Effector memory CD8-positive, alpha-beta T cell (primary cell): ENCODE data around the gene SETD3.

Experiments
- ATAC-seq: fragments of 150-1000 bp; cut with Tn5 transposase; replicated peaks from 2 replicates; pipeline ENCODE4 v1.10.0; 2021; ENCODE audit warnings: mild to moderate bottlenecking, moderate library complexity
- DNase-seq, 3 experiments: peaks; one replicate each; pipeline ENCODE4 v3.0.0; 2021
- H3K27ac Mint-ChIP-seq, 2 donors: one replicate each; pipeline ENCODE4 v1.8.0; 2022; ENCODE audit warnings: mild to moderate bottlenecking in 2 of 2, mixed read lengths in 2 of 2, moderate library complexity in 2 of 2
- H3K27me3 Mint-ChIP-seq, 2 donors: one replicate each; pipeline ENCODE4 v1.8.0; 2022; ENCODE audit warnings: mixed read lengths in 2 of 2
- H3K36me3 Mint-ChIP-seq: one replicate; pipeline ENCODE4 v1.8.0; 2022; ENCODE audit warnings: mild to moderate bottlenecking, moderate library complexity, mixed read lengths; ENCODE audit not compliant: insufficient read depth
- H3K4me1 Mint-ChIP-seq, 2 donors: one replicate each; pipeline ENCODE4 v1.8.0; 2022; ENCODE audit warnings: low read depth in 2 of 2, mixed read lengths in 2 of 2
- H3K4me3 Mint-ChIP-seq, 2 donors: one replicate each; pipeline ENCODE4 v1.8.0; 2022; ENCODE audit warnings: mild to moderate bottlenecking in 2 of 2, mixed read lengths in 2 of 2, moderate library complexity in 2 of 2
- H3K9me3 Mint-ChIP-seq, 2 donors: one replicate each; pipeline ENCODE4 v1.8.0; 2022; ENCODE audit warnings: mixed read lengths in 2 of 2

The SETD3 gene

GRCh38 chr14:99521176-99522024 is 40.7 kb upstream of the SETD3 start:
- DNase-seq (no peak), ATAC-seq (no peak)
- Mint-ChIP-seq H3K4me1 (peaks cover 6 to 12% of the 10 kb centered on the region in 2 donors), H3K9me3 (no peaks in the 10 kb centered on the region), H3K36me3 (peaks cover 12% of the 10 kb centered on the region), H3K27ac (no peak overlapping the region), H3K4me3 (no peak overlapping the region), H3K27me3 (no peaks in the 10 kb centered on the region)

GRCh38 chr14:99520571-99521081 is 40.0 kb upstream of the SETD3 start:
- H3K27ac Mint-ChIP-seq, result no peak overlapping the region

GRCh38 chr14:99519931-99520421 is 39.3 kb upstream of the SETD3 start:
- Mint-ChIP-seq H3K27ac (no peak overlapping the region), H3K36me3 (peaks cover 25% of the 10 kb centered on the region), H3K4me1 (peaks cover under 1 to 4% of the 10 kb centered on the region in 2 donors), H3K4me3 (no peak overlapping the region), H3K27me3 (no peaks in the 10 kb centered on the region), H3K9me3 (no peaks in the 10 kb centered on the region)
- ATAC-seq, result no peak
- DNase-seq, result no peak

More at GRCh38 chr14:99520571-99521081, 40.0 kb upstream of the SETD3 start:
- DNase-seq, result no peak
- peaks cover 6 to 9% of the 10 kb centered on the region in 2 donors for H3K4me1 Mint-ChIP-seq
- no peaks in the 10 kb centered on the region for H3K9me3 Mint-ChIP-seq
- no peak overlapping the region for H3K4me3 Mint-ChIP-seq
- H3K36me3 Mint-ChIP-seq, result peaks cover 19% of the 10 kb centered on the region
- ATAC-seq, result no peak
- no peaks in the 10 kb centered on the region for H3K27me3 Mint-ChIP-seq

GRCh38 chr14:99519347-99519881 is 38.8 kb upstream of the SETD3 start:
- peaks cover 31% of the 10 kb centered on the region for H3K36me3 Mint-ChIP-seq
- peaks cover 0 to 2% of the 10 kb centered on the region in 2 donors for H3K4me1 Mint-ChIP-seq
- no peaks in the 10 kb centered on the region for H3K27me3 Mint-ChIP-seq
- DNase-seq (no peak), ATAC-seq (no peak)
- H3K27ac Mint-ChIP-seq, result no peak overlapping the region
- H3K9me3 Mint-ChIP-seq, result no peaks in the 10 kb centered on the region
- no peak overlapping the region for H3K4me3 Mint-ChIP-seq

GRCh38 chr14:99518441-99519346 is 38.0 kb upstream of the SETD3 start:
- Mint-ChIP-seq H3K27ac (no peak overlapping the region), H3K4me3 (no peak overlapping the region), H3K27me3 (no peaks in the 10 kb centered on the region), H3K4me1 (peaks cover 0 to 2% of the 10 kb centered on the region in 2 donors), H3K36me3 (peaks cover 38% of the 10 kb centered on the region), H3K9me3 (no peaks in the 10 kb centered on the region)
- DNase-seq (peak; percentile 84 to 89 (median 86)), ATAC-seq (peak; percentile 88)

- H3K4me1 Mint-ChIP-seq, result peaks cover 0 to 2% of the 10 kb centered on the region in 2 donors
- no peaks in the 10 kb centered on the region for H3K9me3 Mint-ChIP-seq
- no peak overlapping the region for H3K27ac Mint-ChIP-seq
- no peak overlapping the region for H3K4me3 Mint-ChIP-seq
- no peaks in the 10 kb centered on the region for H3K27me3 Mint-ChIP-seq
- DNase-seq, result no peak
- ATAC-seq, result no peak
- peaks cover 42% of the 10 kb centered on the region for H3K36me3 Mint-ChIP-seq
Observed at GRCh38 chr14:99517643-99518381, 37.2 kb upstream of the SETD3 start.

GRCh38 chr14:99516871-99517642 is 36.4 kb upstream of the SETD3 start:
- Mint-ChIP-seq H3K27ac (peak overlapping the region in 1 of 2 donors; percentile 44), H3K27me3 (no peaks in the 10 kb centered on the region), H3K9me3 (no peaks in the 10 kb centered on the region), H3K36me3 (peaks cover 48% of the 10 kb centered on the region), H3K4me3 (no peak overlapping the region), H3K4me1 (peaks cover 0 to 2% of the 10 kb centered on the region in 2 donors)
- DNase-seq, result no peak
- no peak for ATAC-seq

GRCh38 chr14:99516156-99516870 is 35.7 kb upstream of the SETD3 start:
- no peak overlapping the region for H3K4me3 Mint-ChIP-seq
- ATAC-seq (no peak), DNase-seq (no peak)
- no peaks in the 10 kb centered on the region for H3K9me3 Mint-ChIP-seq
- H3K4me1 Mint-ChIP-seq, result peaks cover 0 to 2% of the 10 kb centered on the region in 2 donors
- H3K36me3 Mint-ChIP-seq, result peaks cover 53% of the 10 kb centered on the region
- H3K27me3 Mint-ChIP-seq, result no peaks in the 10 kb centered on the region
- H3K27ac Mint-ChIP-seq, result peak overlapping the region in 1 of 2 donors; percentile 44

GRCh38 chr14:99515301-99516155 is 34.9 kb upstream of the SETD3 start:
- peak overlapping the region in 1 of 2 donors; percentile 60 for H3K27ac Mint-ChIP-seq
- no peak for ATAC-seq

GRCh38 chr14:99514552-99515300 is 34.1 kb upstream of the SETD3 start:
- H3K4me3 Mint-ChIP-seq, result no peak overlapping the region
- H3K36me3 Mint-ChIP-seq, result peaks cover 54% of the 10 kb centered on the region
- no peak for DNase-seq
- peaks cover 0 to 2% of the 10 kb centered on the region in 2 donors for H3K4me1 Mint-ChIP-seq
- no peaks in the 10 kb centered on the region for H3K27me3 Mint-ChIP-seq
- peak overlapping the region; percentile 60 to 77 for H3K27ac Mint-ChIP-seq
- ATAC-seq, result no peak
- no peaks in the 10 kb centered on the region for H3K9me3 Mint-ChIP-seq

More at GRCh38 chr14:99515301-99516155, 34.9 kb upstream of the SETD3 start:
- Mint-ChIP-seq H3K4me1 (peaks cover 0 to 2% of the 10 kb centered on the region in 2 donors), H3K9me3 (no peaks in the 10 kb centered on the region), H3K36me3 (peaks cover 53% of the 10 kb centered on the region), H3K27me3 (no peaks in the 10 kb centered on the region), H3K4me3 (no peak overlapping the region)
- no peak for DNase-seq
